ENCODE data around the gene CLMP.

DNA sequence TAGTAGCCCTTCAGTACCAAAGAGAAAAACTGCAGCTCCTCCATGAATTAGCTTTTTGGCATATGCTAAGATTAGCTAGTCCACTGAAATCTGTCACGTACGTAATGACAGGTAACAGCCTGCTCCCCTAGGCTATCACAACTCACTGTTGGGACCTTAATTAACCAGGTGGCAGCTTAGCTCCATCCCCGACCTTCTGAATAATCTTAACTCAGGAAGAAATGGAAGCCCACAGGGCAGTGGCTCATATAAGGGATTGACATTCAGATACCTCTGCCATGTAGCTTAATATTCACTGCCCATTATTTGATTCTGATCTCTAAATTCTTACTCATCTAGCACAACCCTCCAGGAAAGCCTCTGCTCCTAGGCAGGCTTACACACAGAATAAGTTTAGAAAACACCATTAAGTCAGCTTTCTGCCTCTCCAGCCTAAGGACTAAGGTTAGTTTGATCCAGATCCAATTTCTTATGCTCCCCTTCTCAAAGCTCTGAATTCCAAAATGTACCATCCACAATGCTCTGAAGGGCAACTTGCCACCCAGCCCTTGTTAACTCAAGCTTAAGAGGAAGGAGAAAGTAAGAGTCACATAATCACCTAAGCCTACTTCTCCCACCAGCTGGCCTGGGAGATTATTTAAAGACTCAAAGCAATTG is 138.1 kb downstream of the CLMP start:
- no peak for TF ChIP-seq CTCF (conservative IDR thresholded peaks at IDR 0.05)
- no peak for TF ChIP-seq EZH2 (IDR thresholded peaks at IDR 0.05; ENCODE audit: low read depth)
